Trophoblast cell (in vitro differentiated cells and primary cell): ENCODE measurements around the gene SASH1.

ENCODE experiments used
- DNase-seq, 2 donors: peaks; one replicate each; pipeline ENCODE4 v3.0.0-alpha.2; 2016
- H2AFZ ChIP-seq: 2 replicates; pipeline ENCODE4 v1.6.1; 2013; ENCODE audit warnings: low read length, moderate library complexity, mild to moderate bottlenecking; ENCODE audit not compliant: insufficient read depth, poor library complexity
- H2AK5ac ChIP-seq: 2 replicates; pipeline ENCODE4 v1.6.1; 2013; ENCODE audit warnings: mild to moderate bottlenecking, low read length
- H2BK120ac ChIP-seq: 2 replicates; pipeline ENCODE4 v1.6.1; 2013; ENCODE audit warnings: low read length, mild to moderate bottlenecking, moderate library complexity; ENCODE audit not compliant: insufficient read depth, poor library complexity
- H2BK12ac ChIP-seq: 2 replicates; pipeline ENCODE4 v1.6.1; 2013; ENCODE audit warnings: mild to moderate bottlenecking, low read length, moderate library complexity
- H2BK5ac ChIP-seq: 2 replicates; pipeline ENCODE4 v1.6.1; 2013; ENCODE audit warnings: low read length, low read depth, moderate library complexity, mild to moderate bottlenecking; ENCODE audit not compliant: poor library complexity
- H3K14ac ChIP-seq: 2 replicates; pipeline ENCODE4 v1.6.1; 2013; ENCODE audit warnings: mild to moderate bottlenecking, low read length
- H3K18ac ChIP-seq: 2 replicates; pipeline ENCODE4 v1.6.1; 2013; ENCODE audit warnings: mild to moderate bottlenecking, low read length
- H3K23ac ChIP-seq: 2 replicates; pipeline ENCODE4 v1.6.1; 2013; ENCODE audit warnings: low read length
- H3K27ac ChIP-seq: 2 replicates; pipeline ENCODE4 v1.5.1; 2013; ENCODE audit warnings: low read depth, mild to moderate bottlenecking, inconsistent platforms, low read length, moderate library complexity
- H3K27me3 ChIP-seq: 2 replicates; pipeline ENCODE4 v1.6.1; 2013; ENCODE audit warnings: inconsistent platforms, mild to moderate bottlenecking, low read length, moderate library complexity; ENCODE audit not compliant: insufficient read depth
- H3K36me3 ChIP-seq, 2 experiments: 1 replicate in 1 of 2; 2 replicates in 1 of 2; pipeline ENCODE4 v1.6.1; 2013; ENCODE audit warnings: low read length in 2 of 2, mild to moderate bottlenecking in 2 of 2, moderate library complexity in 1 of 2; ENCODE audit not compliant: insufficient read depth in 2 of 2, control insufficient read depth in 1 of 2
- H3K4ac ChIP-seq: 2 replicates; pipeline ENCODE4 v1.6.1; 2013; ENCODE audit warnings: low read depth, mild to moderate bottlenecking, low read length, moderate library complexity
- H3K4me1 ChIP-seq, 2 experiments: 1 replicate in 1 of 2; 2 replicates in 1 of 2; pipeline ENCODE4 v1.6.1; 2013; ENCODE audit warnings: low read length in 2 of 2, mild to moderate bottlenecking in 2 of 2, moderate library complexity in 1 of 2; ENCODE audit not compliant: insufficient read depth in 2 of 2, control insufficient read depth in 1 of 2
- H3K4me2 ChIP-seq: 2 replicates; pipeline ENCODE4 v1.6.1; 2013; ENCODE audit warnings: inconsistent platforms, mild to moderate bottlenecking, low read length, moderate library complexity
- H3K4me3 ChIP-seq: 2 replicates; pipeline ENCODE4 v1.5.1; 2013; ENCODE audit warnings: mild to moderate bottlenecking, low read depth, low read length, inconsistent platforms
- H3K79me1 ChIP-seq: one replicate; pipeline ENCODE4 v1.6.1; 2013; ENCODE audit warnings: low read length
- H3K79me2 ChIP-seq: 2 replicates; pipeline ENCODE4 v1.6.1; 2013; ENCODE audit warnings: low read length, mild to moderate bottlenecking; ENCODE audit not compliant: control insufficient read depth, insufficient read depth, poor library complexity
- H3K9ac ChIP-seq: 2 replicates; pipeline ENCODE4 v1.6.1; 2013; ENCODE audit warnings: mild to moderate bottlenecking, low read length
- H3K9me3 ChIP-seq: 2 replicates; pipeline ENCODE4 v1.6.1; 2013; ENCODE audit warnings: low read depth, mild to moderate bottlenecking, control low read depth, inconsistent platforms, low read length; ENCODE audit not compliant: insufficient read depth
- H4K12ac ChIP-seq: 2 replicates; pipeline ENCODE4 v1.6.1; 2013; ENCODE audit warnings: low read depth, mild to moderate bottlenecking, low read length, moderate library complexity
- H4K8ac ChIP-seq: 2 replicates; pipeline ENCODE4 v1.6.1; 2013; ENCODE audit warnings: low read depth, mild to moderate bottlenecking, low read length, moderate library complexity
- H4K91ac ChIP-seq: one replicate; pipeline ENCODE4 v1.6.1; 2013; ENCODE audit warnings: low read depth, mild to moderate bottlenecking, low read length, moderate library complexity
- WGBS: extraction: QIAGEN DNeasy Blood & Tissue Kit; methylation state at CpG from one replicate; pipeline ENCODE4 v1.1.7; 2013; ENCODE audit warnings: missing lambda C conversion rate; ENCODE audit not compliant: insufficient read length, insufficient coverage; ENCODE audit errors: extremely low coverage; 5-methylcytosine and 5-hydroxymethylcytosine counted together

Gene SASH1

GRCh38 chr6:148398678-148399077, 56.0 kb downstream of the SASH1 start:
- H2AFZ ChIP-seq, result no peak overlapping the region

GRCh38 chr6:148401571-148401970, 58.9 kb downstream of the SASH1 start:
- no peak overlapping the region for H4K12ac ChIP-seq
- no peak overlapping the region for H3K18ac ChIP-seq
- H3K9ac ChIP-seq, result no peak overlapping the region
- DNase-seq, result no peak
- H2BK12ac ChIP-seq, result no peak overlapping the region
- H3K27me3 ChIP-seq, result no peaks in the 10 kb centered on the region
- H3K36me3 ChIP-seq, result no peaks in the 10 kb centered on the region
- H3K27ac ChIP-seq, result no peak overlapping the region
- H2BK120ac ChIP-seq, result no peak overlapping the region
- no peak overlapping the region for H3K14ac ChIP-seq
- no peaks in the 10 kb centered on the region for H3K79me2 ChIP-seq
- WGBS, result no CpG with 5 or more reads among the region's 3 CpGs
- H3K23ac ChIP-seq, result no peak overlapping the region
- H2AFZ ChIP-seq, result no peak overlapping the region
- H2BK5ac ChIP-seq, result no peak overlapping the region
- H4K91ac ChIP-seq, result no peak overlapping the region
- no peak overlapping the region for H2AK5ac ChIP-seq
- no peaks in the 10 kb centered on the region for H3K9me3 ChIP-seq
- no peak overlapping the region for H4K8ac ChIP-seq
- H3K4me3 ChIP-seq, result no peak overlapping the region
- H3K79me1 ChIP-seq, result no peaks in the 10 kb centered on the region
- no peak overlapping the region for H3K4me2 ChIP-seq
- no peaks in the 10 kb centered on the region for H3K4me1 ChIP-seq
- no peak overlapping the region for H3K4ac ChIP-seq

More at GRCh38 chr6:148398678-148399077, 56.0 kb downstream of the SASH1 start:
- Histone ChIP-seq H3K23ac (no peak overlapping the region), H3K4me1 (no peaks in the 10 kb centered on the region), H3K27me3 (no peaks in the 10 kb centered on the region), H4K12ac (no peak overlapping the region), H2AK5ac (no peak overlapping the region), H3K27ac (no peak overlapping the region), H3K9me3 (no peaks in the 10 kb centered on the region), H2BK120ac (no peak overlapping the region), H3K18ac (no peak overlapping the region), H3K4ac (no peak overlapping the region), H4K8ac (no peak overlapping the region), H3K79me2 (no peaks in the 10 kb centered on the region), H3K4me3 (no peak overlapping the region), H3K36me3 (no peaks in the 10 kb centered on the region), H3K14ac (no peak overlapping the region), H2BK5ac (no peak overlapping the region), H4K91ac (no peak overlapping the region), H3K79me1 (no peaks in the 10 kb centered on the region), H3K4me2 (no peak overlapping the region), H3K9ac (no peak overlapping the region), H2BK12ac (no peak overlapping the region)
- DNase-seq, result no peak
- WGBS, result no CpG with 5 or more reads among the region's 1 CpG

- Histone ChIP-seq H3K27me3 (no peaks in the 10 kb centered on the region), H3K4ac (no peak overlapping the region), H3K4me1 (no peaks in the 10 kb centered on the region), H4K12ac (no peak overlapping the region), H3K79me1 (no peaks in the 10 kb centered on the region), H3K9me3 (no peaks in the 10 kb centered on the region), H3K4me2 (no peak overlapping the region), H3K27ac (no peak overlapping the region), H2BK5ac (no peak overlapping the region), H2BK120ac (no peak overlapping the region), H4K8ac (no peak overlapping the region), H2AFZ (no peak overlapping the region), H2BK12ac (no peak overlapping the region), H3K9ac (no peak overlapping the region), H3K79me2 (no peaks in the 10 kb centered on the region), H3K4me3 (no peak overlapping the region), H3K18ac (no peak overlapping the region), H3K36me3 (no peaks in the 10 kb centered on the region), H3K23ac (no peak overlapping the region), H4K91ac (no peak overlapping the region), H2AK5ac (no peak overlapping the region), H3K14ac (no peak overlapping the region)
- DNase-seq, result no peak
- WGBS, result no CpG with 5 or more reads among the region's 10 CpGs
Measured at GRCh38 chr6:148404456-148405054, 61.9 kb downstream of the SASH1 start.

GRCh38 chr6:148405894-148406293, 63.3 kb downstream of the SASH1 start:
- Histone ChIP-seq H2BK12ac (no peak overlapping the region), H3K4me2 (no peak overlapping the region), H3K27ac (no peak overlapping the region), H3K9me3 (no peaks in the 10 kb centered on the region), H3K4me1 (no peaks in the 10 kb centered on the region), H3K36me3 (no peaks in the 10 kb centered on the region), H3K79me2 (no peaks in the 10 kb centered on the region), H3K79me1 (no peaks in the 10 kb centered on the region), H3K18ac (no peak overlapping the region), H2AFZ (no peak overlapping the region), H4K91ac (no peak overlapping the region), H3K27me3 (no peaks in the 10 kb centered on the region), H4K8ac (no peak overlapping the region), H2BK5ac (no peak overlapping the region), H4K12ac (no peak overlapping the region), H2AK5ac (no peak overlapping the region), H3K4ac (no peak overlapping the region), H2BK120ac (no peak overlapping the region), H3K14ac (no peak overlapping the region), H3K4me3 (no peak overlapping the region), H3K9ac (no peak overlapping the region), H3K23ac (no peak overlapping the region)
- no CpG with 5 or more reads among the region's 2 CpGs for WGBS
- DNase-seq, result no peak
